K562 (cell line): ENCODE measurements around the gene BMF. TPM values are rescaled to one million over a fixed set of nuclear protein-coding genes. Genes with fewer than 3 reads are reported as not detected.

Experiments used
- ATAC-seq: fragments of 200-7000 bp; cut with Tn5 transposase; 3 replicates; pipeline ENCODE4 v1.9.1; 2020; ENCODE audit warnings: moderate library complexity
- BruUV-seq: library from RNA; stranded (reverse); fragments of 400-500 nt; replicated peaks from 2 replicates; lab custom pipeline; 2021; lab: Mats Ljungman, UMichigan
- CTCF ChIA-PET: fragments of 300-600 bp; formaldehyde crosslinking; extraction: SDS; loops from one replicate; lab custom pipeline; 2021; ENCODE audit warnings: low intra/inter-chr PET ratio; lab: Yijun Ruan, JAX
- POLR2A ChIA-PET: fragments of 300-600, 350-650 bp; sonication (Branson Sonifier 250); formaldehyde crosslinking; extraction: SDS; loops from one replicate; lab custom pipeline; 2021; ENCODE audit warnings: antibody characterized with exemption, inconsistent platforms; lab: Yijun Ruan, JAX
- DNase-seq, 4 experiments: peaks; one replicate each; pipeline versions ENCODE4 v3.0.0 to v3.0.0-alpha.2; 2011 to 2018; ENCODE audit warnings: low spot score in 3 of 4, mixed read lengths in 3 of 4; ENCODE audit errors: extremely low read depth in 1 of 4
- FAIRE-seq: peaks from 2 replicates; lab custom pipeline; 2011; peaks lifted over from hg19 to GRCh38; lab: Jason Lieb, UNC
- H2AFZ ChIP-seq: 2 replicates; pipeline ENCODE4 v1.6.0; 2011; ENCODE audit warnings: low read depth, low read length, control low read depth, inconsistent platforms
- H3K27ac ChIP-seq: fragments of 200-600 bp; 3 replicates; pipeline ENCODE4 v1.8.0; 2011; ENCODE audit warnings: low read depth, mild to moderate bottlenecking, control low read depth, inconsistent platforms, low read length, moderate library complexity, mixed read lengths; ENCODE audit errors: extremely low read depth
- H3K27me3 ChIP-seq, 2 experiments: fragments of 300-600 bp in 1 of 2; 2 replicates in 1 of 2; 3 replicates in 1 of 2; pipeline versions ENCODE4 v1.6.0 to v1.8.0; 2011; ENCODE audit warnings: inconsistent platforms in 2 of 2, low read length in 2 of 2, mild to moderate bottlenecking in 1 of 2, mixed read lengths in 1 of 2, moderate library complexity in 1 of 2; ENCODE audit not compliant: control insufficient read depth in 2 of 2, insufficient read depth in 2 of 2
- H3K36me3 ChIP-seq: fragments of 300-600 bp; 3 replicates; pipeline ENCODE4 v1.8.0; 2011; ENCODE audit warnings: mild to moderate bottlenecking, low read length, inconsistent platforms; ENCODE audit not compliant: control insufficient read depth, insufficient read depth
- H3K4me1 ChIP-seq, 2 experiments: fragments of 200-600 bp in 1 of 2; replicated peaks in 1 of 2; 2 replicates in 1 of 2; 3 replicates in 1 of 2; pipeline versions ENCODE4 v1.5.1 to v1.8.0; 2011; ENCODE audit warnings: inconsistent platforms in 2 of 2, low read length in 2 of 2, mild to moderate bottlenecking in 1 of 2, mixed read lengths in 1 of 2, moderate library complexity in 1 of 2; ENCODE audit not compliant: control insufficient read depth in 2 of 2, insufficient read depth in 2 of 2
- H3K4me2 ChIP-seq: 2 replicates; pipeline ENCODE4 v1.6.1; 2011; ENCODE audit warnings: low read length, control low read depth, inconsistent platforms, mixed read lengths; ENCODE audit not compliant: insufficient read depth
- H3K4me3 ChIP-seq: fragments of 200-600 bp; sonication (generic), shearing (Covaris generic); 2 replicates; pipeline ENCODE4 v1.5.1; 2016; ENCODE audit warnings: control low read depth, inconsistent platforms
- H3K79me2 ChIP-seq: fragments of 200-600 bp; 3 replicates; pipeline ENCODE4 v1.8.0; 2011; ENCODE audit warnings: low read length, inconsistent platforms; ENCODE audit not compliant: control insufficient read depth, insufficient read depth
- H3K9ac ChIP-seq, 2 experiments: 2 replicates each; pipeline versions ENCODE4 v1.6.0 to v1.6.1; 2011; ENCODE audit warnings: low read depth in 2 of 2, low read length in 2 of 2, control low read depth in 1 of 2, inconsistent platforms in 1 of 2, mild to moderate bottlenecking in 1 of 2, mixed read lengths in 1 of 2; ENCODE audit not compliant: insufficient read depth in 1 of 2
- H3K9me1 ChIP-seq: one replicate; pipeline ENCODE4 v1.6.0; 2011; ENCODE audit warnings: inconsistent platforms, mild to moderate bottlenecking, low read length, moderate library complexity; ENCODE audit not compliant: control insufficient read depth, insufficient read depth
- H3K9me3 ChIP-seq: replicated peaks from 2 replicates; pipeline ENCODE4 v1.5.1; 2011; ENCODE audit warnings: low read depth, low read length, inconsistent platforms; ENCODE audit not compliant: control insufficient read depth, insufficient read depth
- H4K20me1 ChIP-seq: replicated peaks from 2 replicates; pipeline ENCODE4 v1.6.1; 2011; ENCODE audit warnings: low read length, inconsistent platforms, mixed read lengths; ENCODE audit not compliant: control insufficient read depth, insufficient read depth
- ARID2 ChIP-seq: fragments of 450-650 bp; IDR thresholded peaks from 2 replicates; pipeline ENCODE4 v1.6.1; 2017; ENCODE audit warnings: antibody characterized with exemption, mild to moderate bottlenecking
- CTBP1 ChIP-seq: fragments of 450-650 bp; IDR thresholded peaks from 2 replicates; pipeline ENCODE4 v1.6.1; 2016; ENCODE audit warnings: borderline replicate concordance
- DACH1 ChIP-seq: fragments of 450-650 bp; IDR thresholded peaks from 2 replicates; pipeline ENCODE4 v1.6.1; 2018; ENCODE audit not compliant: partially characterized antibody
- DMBX1 ChIP-seq: fragments of 250-450 bp; sonication (Bioruptor Pico); IDR thresholded peaks from 2 replicates; pipeline ENCODE4 v1.8.0; 2022; ENCODE audit warnings: inconsistent platforms, mild to moderate bottlenecking, moderate library complexity, borderline replicate concordance
- FOXM1 ChIP-seq, 2 experiments: fragments of 450-650 bp in 1 of 2; sonication (generic) in 1 of 2; formaldehyde crosslinking in 1 of 2; IDR thresholded peaks; 2 replicates each; pipeline versions ENCODE4 v1.6.1 to v1.9.0; 2017 to 2022; ENCODE audit warnings: low read depth in 2 of 2, mild to moderate bottlenecking in 2 of 2, missing genetic modification reagents in 1 of 2, moderate library complexity in 1 of 2
- IRF2 ChIP-seq: sonication (generic); formaldehyde crosslinking; IDR thresholded peaks from 2 replicates; pipeline ENCODE4 v1.8.1; 2022; ENCODE audit warnings: mild to moderate bottlenecking, missing genetic modification reagents
- KAT7 ChIP-seq: sonication (generic); formaldehyde crosslinking; IDR thresholded peaks from 2 replicates; pipeline ENCODE4 v1.8.0; 2022; ENCODE audit warnings: missing genetic modification reagents, mild to moderate bottlenecking, borderline replicate concordance
- LARP7 ChIP-seq: fragments of 450-650 bp; IDR thresholded peaks from 2 replicates; pipeline ENCODE4 v1.6.1; 2016
- MEIS2 ChIP-seq: fragments of 450-650 bp; IDR thresholded peaks from 2 replicates; pipeline ENCODE4 v1.6.1; 2014; ENCODE audit warnings: mild to moderate bottlenecking; ENCODE audit not compliant: partially characterized antibody
- PKNOX1 ChIP-seq: fragments of 450-650 bp; IDR thresholded peaks from 2 replicates; pipeline ENCODE4 v1.6.1; 2016
- RBM34 ChIP-seq: fragments of 200-400 bp; formaldehyde crosslinking; IDR thresholded peaks from 2 replicates; pipeline ENCODE4 v1.6.1; 2018; ENCODE audit warnings: low read length, borderline replicate concordance; ENCODE audit not compliant: insufficient read depth
- RHOXF2B ChIP-seq: fragments of 250-450 bp; sonication (Bioruptor Pico); conservative IDR thresholded peaks from 2 replicates; pipeline ENCODE4 v1.5.1; 2021
- SMAD1 ChIP-seq: fragments of 150-350 bp; IDR thresholded peaks from 2 replicates; pipeline ENCODE4 v1.6.1; 2014; ENCODE audit warnings: low read length, low read depth; ENCODE audit not compliant: partially characterized antibody
- STAT5B ChIP-seq: fragments of 250-450 bp; sonication (Bioruptor Pico); IDR thresholded peaks from 2 replicates; pipeline ENCODE4 v1.8.0; 2021; ENCODE audit warnings: mild to moderate bottlenecking, inconsistent platforms
- TSC22D4 ChIP-seq: fragments of 450-650 bp; IDR thresholded peaks from 2 replicates; pipeline ENCODE4 v1.6.1; 2016; ENCODE audit warnings: missing genetic modification characterization, missing biosample characterization, control low read depth
- ZNF217 ChIP-seq: sonication (generic); formaldehyde crosslinking; IDR thresholded peaks from 2 replicates; pipeline ENCODE4 v1.8.0; 2022; ENCODE audit warnings: mild to moderate bottlenecking, missing genetic modification reagents
- ZNF609 ChIP-seq: sonication (generic); formaldehyde crosslinking; IDR thresholded peaks from 2 replicates; pipeline ENCODE4 v1.8.1; 2023; ENCODE audit warnings: missing genetic modification reagents, mild to moderate bottlenecking, borderline replicate concordance
- WGBS: fragments of 100-300 bp; shearing (Covaris generic); methylation state at CpG from one replicate; pipeline ENCODE4 v1.1.6; 2016; ENCODE audit warnings: low coverage, mixed read lengths; ENCODE audit not compliant: insufficient coverage; ENCODE audit errors: missing lambda C conversion rate; 5-methylcytosine and 5-hydroxymethylcytosine counted together
- in situ Hi-C: fragments of 300-500 bp; cut with MboI; formaldehyde crosslinking; loops from 4 replicates; pipeline ENCODE4 v1.15.0; 2018; ENCODE audit warnings: inconsistent platforms, mixed read lengths
- intact Hi-C: fragments of 100-400 bp; cut with micrococcal nuclease; formaldehyde crosslinking; loops from 2 replicates; pipeline ENCODE4 v1.14.2; 2022
- polyA plus RNA-seq, 8 experiments: library from polyadenylated mRNA; depleted of rRNA in 4 of 8; stranded (reverse) in 5 of 8; unstranded in 3 of 8; fragments of >200 nt; fragmentation: Nextera tagmentation in 2 of 8; fragmentation: Illumina TruSeq in 1 of 8; extraction: Ambion mirVana in 2 of 8; extraction: Trizol in 1 of 8; gene quantifications; 2 replicates each; pipeline versions ENCODE4 v1.2.1 to v1.2.3, GENCODE V29; 2011 to 2014; ENCODE audit warnings: inconsistent platforms in 1 of 8, missing spikeins in 1 of 8
- total RNA-seq, 7 experiments: library from RNA; depleted of rRNA in 6 of 7; stranded (reverse); fragments of >200 nt in 6 of 7; fragmentation: Illumina TruSeq in 2 of 7; extraction: Trizol in 2 of 7; gene quantifications; 2 replicates each; pipeline versions ENCODE4 v1.2.1 to v1.2.3, GENCODE V29; 2011 to 2021; ENCODE audit warnings: low replicate concordance in 1 of 7

BMF gene
- total and polyA plus RNA-seq, 9 of the 15 experiments (the other 6 are each of a cell fraction or from before 2014, with no cell fraction given) = 0.25 to 0.91 (median 0.59) TPM; not detected in 2

GRCh38 chr15:40053831-40054604 lies 54.7 kb downstream of the BMF start:
- WGBS = 60% methylated on average over 14 of the region's 14 CpGs
- Histone ChIP-seq H3K4me3 (no peak overlapping the region), H3K4me1 (peaks cover 0 to 13% of the 10 kb centered on the region in 2 experiments; a peak in 3 of 5 replicates), H3K9ac (peak overlapping the region in 1 of 2 experiments; percentile 32; a peak in 1 of 4 replicates), H3K9me1 (no peaks in the 10 kb centered on the region), H3K4me2 (no peak overlapping the region), H3K27me3 (no peaks in the 10 kb centered on the region), H3K27ac (no peak overlapping the region), H2AFZ (no peak overlapping the region), H4K20me1 (no peaks in the 10 kb centered on the region; the same call in 1 of the 2 replicates), H3K36me3 (no peaks in the 10 kb centered on the region), H3K9me3 (no peaks in the 10 kb centered on the region), H3K79me2 (no peaks in the 10 kb centered on the region)
- FAIRE-seq (no peak), ATAC-seq (no peak), DNase-seq (no peak)
- CTCF ChIA-PET = no interaction called here
- POLR2A ChIA-PET = interaction anchor here (0.6 to 1.6 kb wide), 3 partner anchors 16 to 54 kb away, joined by 3 to 6 read pairs (median 3); no protein-coding TSS in a partner anchor
- intact Hi-C loops (loop anchor here (5.0 kb wide), 1 partner anchor 108 kb away; the partner anchor contains the start of gene BUB1B), in situ Hi-C loops (loop anchor here (5.0 to 10.0 kb wide), 2 partner anchors 98 to 371 kb away; no protein-coding TSS in a partner anchor)
- BruUV-seq = no TSS peak
- no peak for TF ChIP-seq STAT5B (CRISPR knock-in tag)
- TF ChIP-seq MEIS2 = no peak
- no peak for TF ChIP-seq PKNOX1
- no peak for TF ChIP-seq TSC22D4 (tag)
- no peak for TF ChIP-seq ZNF609
- TF ChIP-seq FOXM1 (IDR thresholded peaks at IDR 0.05; ENCODE audit: low read depth) = no peak
- no peak for TF ChIP-seq FOXM1 (CRISPR knock-in tag; IDR thresholded peaks at IDR 0.05; ENCODE audit: low read depth)
- TF ChIP-seq ARID2 = no peak
- TF ChIP-seq IRF2 (CRISPR knock-in tag) = no peak
- no peak for TF ChIP-seq DMBX1 (CRISPR knock-in tag)
- no peak for TF ChIP-seq RHOXF2B (CRISPR knock-in tag)
- TF ChIP-seq CTBP1 = no peak
- TF ChIP-seq RBM34 = no peak
- TF ChIP-seq LARP7 = no peak
- no peak for TF ChIP-seq DACH1
- TF ChIP-seq SMAD1 = no peak
- TF ChIP-seq KAT7 (CRISPR knock-in tag) = no peak
- TF ChIP-seq ZNF217 (CRISPR knock-in tag) = no peak
